Measurements from ENCODE around the gene CATSPERB. TPM values are rescaled to one million over a fixed set of nuclear protein-coding genes. Genes with fewer than 3 reads are reported as not detected.
"Not testable (repeated sequence)": the region's sequence is repeated elsewhere in the genome, so short reads cannot be mapped to it uniquely, and the experiment has no call there.

The CATSPERB gene
- total and polyA plus RNA-seq, 9 of the 15 experiments (the other 6 are each of a cell fraction or from before 2014, with no cell fraction given) = 0.05 to 1.4 (median 0.89) TPM

GRCh38 chr14:91669867-91670266, 62.0 kb downstream of the CATSPERB start:
- ChIA-PET POLR2A (no interaction called here), CTCF (ENCODE audit: low intra/inter-chr PET ratio) (no interaction called here)
- Histone ChIP-seq H3K4me3 (no peak overlapping the region), H3K4me1 (replicated peaks in 1 of 2; ENCODE audit: control insufficient read depth in 2 of 2, insufficient read depth in 2 of 2, low read length in 2 of 2) (no peaks in the 10 kb centered on the region), H4K20me1 (replicated peaks; ENCODE audit: control insufficient read depth, insufficient read depth, low read length) (no peaks in the 10 kb centered on the region), H3K27me3 (ENCODE audit: control insufficient read depth in 2 of 2, insufficient read depth in 2 of 2, low read length in 2 of 2) (no peaks in the 10 kb centered on the region), H3K36me3 (ENCODE audit: control insufficient read depth, insufficient read depth, low read length) (no peaks in the 10 kb centered on the region), H3K27ac (ENCODE audit: extremely low read depth, low read depth, low read length) (no peak overlapping the region), H3K79me2 (ENCODE audit: control insufficient read depth, insufficient read depth, low read length) (no peaks in the 10 kb centered on the region), H3K4me2 (ENCODE audit: insufficient read depth, low read length) (no peak overlapping the region), H3K9ac (ENCODE audit: insufficient read depth in 1 of 2, low read depth in 2 of 2, low read length in 2 of 2) (no peak overlapping the region), H2AFZ (ENCODE audit: low read depth, low read length) (no peak overlapping the region), H3K9me1 (ENCODE audit: control insufficient read depth, insufficient read depth, low read length) (no peaks in the 10 kb centered on the region), H3K9me3 (replicated peaks; ENCODE audit: control insufficient read depth, insufficient read depth, low read depth, low read length) (0 out of 2 replicates have a peak, but pooled peaks cover 1% of the 10 kb centered on the region)
- no peak for DNase-seq (ENCODE audit: extremely low read depth in 1 of 4, low spot score in 3 of 4)
- no peak for ATAC-seq
- no TSS peak for BruUV-seq (replicated peaks)
- whole genome bisulfite sequencing (ENCODE audit: insufficient coverage, low coverage, missing lambda C conversion rate) = 7% methylated on average over 2 of the region's 2 CpGs
- TF ChIP-seq JUND (IDR thresholded peaks at IDR 0.05; ENCODE audit: borderline replicate concordance, low read depth, low read length) (no peak), JUND (tag; IDR thresholded peaks at IDR 0.05; ENCODE audit: borderline replicate concordance, low read depth, low read length) (no peak), PTBP1 (IDR thresholded peaks at IDR 0.05; ENCODE audit: low read depth, low read length) (no peak), ZNF274 (IDR thresholded peaks at IDR 0.05; ENCODE audit: borderline replicate concordance, low read depth, low read length) (no peak), RBM34 (IDR thresholded peaks at IDR 0.05; ENCODE audit: borderline replicate concordance, insufficient read depth, low read length) (no peak), RCOR1 (IDR thresholded peaks at IDR 0.05; ENCODE audit: borderline replicate concordance in 1 of 2, low read depth in 2 of 2, low read length in 2 of 2) (no peak), NR2C2 (CRISPR knock-in tag; IDR thresholded peaks at IDR 0.05) (no peak), NR2C2 (tag; IDR thresholded peaks at IDR 0.05) (no peak), ZNF324 (CRISPR knock-in tag; IDR thresholded peaks at IDR 0.05) (no peak), TSC22D4 (tag; IDR thresholded peaks at IDR 0.05) (no peak), RBM15 (IDR thresholded peaks at IDR 0.05; ENCODE audit: insufficient read depth, low read length) (no peak), SIN3B (IDR thresholded peaks at IDR 0.05; ENCODE audit: low read depth) (no peak), SUPT5H (IDR thresholded peaks at IDR 0.05) (no peak)
- in situ Hi-C loops (cut with MboI) (no loop called here), intact Hi-C loops (cut with micrococcal nuclease) (no loop called here)
- no peak for FAIRE-seq

- H3K27me3 ChIP-seq (ENCODE audit: control insufficient read depth in 2 of 2, insufficient read depth in 2 of 2, low read length in 2 of 2); H3K9me3 ChIP-seq (replicated peaks; ENCODE audit: control insufficient read depth, insufficient read depth, low read depth, low read length); in situ Hi-C loops (cut with MboI); FAIRE-seq; H3K27ac ChIP-seq (ENCODE audit: extremely low read depth, low read depth, low read length); H2AFZ ChIP-seq (ENCODE audit: low read depth, low read length); H3K79me2 ChIP-seq (ENCODE audit: control insufficient read depth, insufficient read depth, low read length); H3K36me3 ChIP-seq (ENCODE audit: control insufficient read depth, insufficient read depth, low read length); H4K20me1 ChIP-seq (replicated peaks; ENCODE audit: control insufficient read depth, insufficient read depth, low read length); H3K4me1 ChIP-seq (replicated peaks in 1 of 2; ENCODE audit: control insufficient read depth in 2 of 2, insufficient read depth in 2 of 2, low read length in 2 of 2); ATAC-seq; H3K9me1 ChIP-seq (ENCODE audit: control insufficient read depth, insufficient read depth, low read length); BruUV-seq (replicated peaks); H3K9ac ChIP-seq (ENCODE audit: insufficient read depth in 1 of 2, low read depth in 2 of 2, low read length in 2 of 2); POLR2A ChIA-PET; DNase-seq (ENCODE audit: extremely low read depth in 1 of 4, low spot score in 3 of 4); CTCF ChIA-PET (ENCODE audit: low intra/inter-chr PET ratio); intact Hi-C loops (cut with micrococcal nuclease); H3K4me3 ChIP-seq; H3K4me2 ChIP-seq (ENCODE audit: insufficient read depth, low read length): not testable (repeated sequence)
- WGBS (ENCODE audit: insufficient coverage, low coverage, missing lambda C conversion rate) = 29% methylated on average over 2 of the region's 2 CpGs
Measured at GRCh38 chr14:91667101-91667500, 64.8 kb downstream of the CATSPERB start.
